ENCODE results near the gene TINCR.

Gene TINCR

DNA sequence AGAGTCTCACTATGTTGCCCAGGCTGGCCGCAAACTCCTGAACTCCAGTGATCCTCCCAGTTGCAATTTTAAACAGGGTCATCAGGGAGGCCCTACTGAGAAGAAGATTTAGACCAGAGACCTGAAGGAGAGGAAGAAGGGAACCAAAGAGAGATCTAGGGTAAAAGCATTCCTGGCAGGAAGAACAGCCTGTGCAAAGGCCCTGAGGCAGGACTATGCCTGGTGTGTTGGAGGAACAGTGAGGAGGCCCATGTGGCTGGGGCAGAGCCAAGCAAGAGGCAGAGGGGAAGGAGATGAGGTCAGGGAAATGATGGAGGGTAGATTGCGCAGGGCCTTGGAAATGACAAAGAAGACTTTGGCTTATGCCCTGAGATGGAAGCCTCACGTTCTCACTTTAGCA is 34.5 kb downstream of the TINCR start:
- TF ChIP-seq POLR2A (IDR thresholded peaks at IDR 0.05; ENCODE audit: low read depth, low read length), result no peak
- no peak for FAIRE-seq
- DNase-seq (ENCODE audit: insufficient read length, low spot score), result no peak

- TF ChIP-seq POLR2A (IDR thresholded peaks at IDR 0.05; ENCODE audit: low read depth, low read length), result no peak
- no peak for FAIRE-seq
- DNase-seq (ENCODE audit: insufficient read length, low spot score), result no peak
Observed at GRCh38 chr19:5530701-5531100, 37.1 kb downstream of the TINCR start.

GRCh38 chr19:5526691-5527090 is 41.1 kb downstream of the TINCR start:
- no peak for TF ChIP-seq POLR2A (IDR thresholded peaks at IDR 0.05; ENCODE audit: low read depth, low read length)
- no peak for FAIRE-seq
- no peak for DNase-seq (ENCODE audit: insufficient read length, low spot score)

GRCh38 chr19:5524081-5524480 is 43.7 kb downstream of the TINCR start:
- no peak for TF ChIP-seq POLR2A (IDR thresholded peaks at IDR 0.05; ENCODE audit: low read depth, low read length)
- no peak for DNase-seq (ENCODE audit: insufficient read length, low spot score)
- no peak for FAIRE-seq

DNA sequence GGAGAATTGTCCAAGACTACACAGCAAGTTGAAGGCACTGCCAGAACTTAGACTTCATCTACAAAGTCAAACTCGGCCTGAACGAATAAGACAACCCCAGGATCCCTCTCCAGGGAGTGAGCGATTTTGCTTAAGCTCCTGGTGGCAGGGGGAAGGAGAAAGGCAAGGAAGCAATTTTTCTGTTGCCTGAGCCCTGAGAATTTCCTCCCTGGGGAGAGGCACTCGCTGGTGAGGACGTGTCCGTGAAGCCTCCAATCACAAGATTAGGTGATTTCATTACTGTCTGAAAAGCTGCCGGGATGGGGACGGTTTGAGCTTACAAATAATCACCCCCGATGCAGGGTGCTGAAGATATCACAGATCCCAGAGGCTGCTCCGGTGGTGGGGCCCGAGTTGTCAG is 45.6 kb downstream of the TINCR start:
- no peak for FAIRE-seq
- no peak for DNase-seq (ENCODE audit: insufficient read length, low spot score)
- TF ChIP-seq POLR2A (IDR thresholded peaks at IDR 0.05; ENCODE audit: low read depth, low read length), result no peak

- TF ChIP-seq POLR2A (IDR thresholded peaks at IDR 0.05; ENCODE audit: low read depth, low read length), result no peak
- DNase-seq (ENCODE audit: insufficient read length, low spot score), result no peak
- FAIRE-seq, result no peak
Observed at GRCh38 chr19:5520501-5520900, 47.3 kb downstream of the TINCR start.

- DNase-seq (ENCODE audit: insufficient read length, low spot score) (no peak), FAIRE-seq (no peak)
- no peak for TF ChIP-seq POLR2A (IDR thresholded peaks at IDR 0.05; ENCODE audit: low read depth, low read length)
Observed at GRCh38 chr19:5519076-5519475, 48.7 kb downstream of the TINCR start.

- TF ChIP-seq POLR2A (IDR thresholded peaks at IDR 0.05; ENCODE audit: low read depth, low read length), result no peak
- FAIRE-seq, result no peak
- DNase-seq (ENCODE audit: insufficient read length, low spot score), result no peak
Observed at GRCh38 chr19:5515737-5516136, 52.0 kb downstream of the TINCR start.

- FAIRE-seq (no peak), DNase-seq (ENCODE audit: insufficient read length, low spot score) (no peak)
- no peak for TF ChIP-seq POLR2A (IDR thresholded peaks at IDR 0.05; ENCODE audit: low read depth, low read length)
Observed at GRCh38 chr19:5514001-5514400, 53.8 kb downstream of the TINCR start.

GRCh38 chr19:5512715-5513114 is 55.0 kb downstream of the TINCR start:
- DNase-seq (ENCODE audit: insufficient read length, low spot score) (no peak), FAIRE-seq (no peak)
- no peak for TF ChIP-seq POLR2A (IDR thresholded peaks at IDR 0.05; ENCODE audit: low read depth, low read length)
